Thoracic aorta (tissue), 2 donors: Measurements from ENCODE around the gene GPS1. TPM values are rescaled to one million over a fixed set of nuclear protein-coding genes. Genes with fewer than 3 reads are reported as not detected.

Experiments
- ATAC-seq: fragments of 150-250 bp; one replicate; pipeline ENCODE4 v1.8.0; 2017; ENCODE audit warnings: low read depth; ENCODE audit not compliant: insufficient number of reproducible peaks, low FRiP score
- DNase-seq: peaks from one replicate; pipeline ENCODE4 v3.0.0-alpha.2; 2020; ENCODE audit warnings: low spot score
- H3K27ac ChIP-seq, 2 donors: fragments of 200-600 bp; sonication (generic); 1 replicate in 1 of 2; 2 replicates in 1 of 2; pipeline ENCODE4 v1.5.1; 2016; ENCODE audit warnings: mild to moderate bottlenecking in 2 of 2, moderate library complexity in 2 of 2
- H3K27me3 ChIP-seq: fragments of 200-600 bp; sonication (generic); replicated peaks from 2 replicates; pipeline ENCODE4 v1.6.0; 2016; ENCODE audit warnings: mild to moderate bottlenecking; ENCODE audit not compliant: insufficient read depth
- H3K36me3 ChIP-seq: fragments of 200-600 bp; sonication (generic); one replicate; pipeline ENCODE4 v1.5.1; 2016
- H3K4me1 ChIP-seq, 2 donors: fragments of 200-600 bp; sonication (generic); 1 replicate in 1 of 2; 2 replicates in 1 of 2; pipeline versions ENCODE4 v1.5.1 to v1.6.0; 2016; ENCODE audit warnings: low read depth in 2 of 2, mild to moderate bottlenecking in 1 of 2; ENCODE audit not compliant: control insufficient read depth in 1 of 2
- H3K4me3 ChIP-seq: fragments of 200-600 bp; sonication (generic); 2 replicates; pipeline ENCODE4 v1.5.1; 2016; ENCODE audit warnings: mild to moderate bottlenecking
- H3K9me3 ChIP-seq: fragments of 200-600 bp; sonication (generic); 2 replicates; pipeline ENCODE4 v1.5.1; 2016
- CTCF ChIP-seq: fragments of 200-600 bp; sonication (generic); IDR thresholded peaks from one replicate; pipeline ENCODE4 v1.5.1; 2019; ENCODE audit warnings: antibody characterized with exemption
- total RNA-seq, 2 donors: library from RNA; depleted of rRNA; stranded (reverse); fragments of >200 nt; gene quantifications; one replicate each; pipeline versions ENCODE4 v1.1.0 to v1.2.3, GENCODE V29; 2016

The GPS1 gene
- total RNA-seq, 2 donors from 2014 or later, result 43.2 to 91.9 TPM

- Histone ChIP-seq H3K9me3 (no peaks in the 10 kb centered on the region), H3K4me3 (no peak overlapping the region), H3K36me3 (peaks cover 10% of the 10 kb centered on the region), H3K27me3 (no peaks in the 10 kb centered on the region), H3K27ac (no peak overlapping the region), H3K4me1 (peaks cover 9 to 33% of the 10 kb centered on the region in 2 donors)
- DNase-seq (no peak), ATAC-seq (no peak)
- no peak for TF ChIP-seq CTCF
Observed at GRCh38 chr17:82048571-82048971, 3.1 kb upstream of the GPS1 start.

GRCh38 chr17:82049106-82049505 is 2.6 kb upstream of the GPS1 start:
- no peak for DNase-seq
- no peaks in the 10 kb centered on the region for H3K9me3 ChIP-seq
- no peaks in the 10 kb centered on the region for H3K27me3 ChIP-seq
- H3K36me3 ChIP-seq, result peaks cover 15% of the 10 kb centered on the region
- no peak for TF ChIP-seq CTCF
- no peak for ATAC-seq
- no peak overlapping the region for H3K27ac ChIP-seq
- H3K4me3 ChIP-seq, result no peak overlapping the region
- H3K4me1 ChIP-seq, result peaks cover 9 to 38% of the 10 kb centered on the region in 2 donors

- ATAC-seq (no peak), DNase-seq (no peak)
- peaks cover 9 to 38% of the 10 kb centered on the region in 2 donors for H3K4me1 ChIP-seq
- no peaks in the 10 kb centered on the region for H3K9me3 ChIP-seq
- H3K4me3 ChIP-seq, result no peak overlapping the region
- TF ChIP-seq CTCF, result no peak
- H3K36me3 ChIP-seq, result peaks cover 20% of the 10 kb centered on the region
- no peak overlapping the region for H3K27ac ChIP-seq
- H3K27me3 ChIP-seq, result no peaks in the 10 kb centered on the region
Observed at GRCh38 chr17:82049521-82049971, 2.2 kb upstream of the GPS1 start.

- peaks cover 25% of the 10 kb centered on the region for H3K36me3 ChIP-seq
- no peaks in the 10 kb centered on the region for H3K9me3 ChIP-seq
- DNase-seq (no peak), ATAC-seq (no peak)
- TF ChIP-seq CTCF, result no peak
- peak overlapping the region; percentile 82 for H3K4me3 ChIP-seq
- peaks cover 9 to 38% of the 10 kb centered on the region in 2 donors for H3K4me1 ChIP-seq
- no peak overlapping the region for H3K27ac ChIP-seq
- H3K27me3 ChIP-seq, result no peaks in the 10 kb centered on the region
Observed at GRCh38 chr17:82050152-82050760, 1.4 kb upstream of the GPS1 start.

- H3K9me3 ChIP-seq, result no peaks in the 10 kb centered on the region
- ATAC-seq, result no peak
- peak overlapping the region; percentile 82 for H3K4me3 ChIP-seq
- no peak for TF ChIP-seq CTCF
- H3K4me1 ChIP-seq, result peaks cover 9 to 38% of the 10 kb centered on the region in 2 donors
- DNase-seq, result no peak
- H3K36me3 ChIP-seq, result peaks cover 30% of the 10 kb centered on the region
- H3K27ac ChIP-seq, result no peak overlapping the region
- H3K27me3 ChIP-seq, result no peaks in the 10 kb centered on the region
Observed at GRCh38 chr17:82050761-82051641, 697 bp upstream of the GPS1 start.
